ENCODE results near the gene MLX. TPM values are rescaled to one million over a fixed set of nuclear protein-coding genes. Genes with fewer than 3 reads are reported as not detected.

Gene MLX
- total and polyA plus RNA-seq, 2 of the 8 experiments (the other 6 are each of a cell fraction or from before 2014, with no cell fraction given): 27.0 to 27.5 TPM

DNA sequence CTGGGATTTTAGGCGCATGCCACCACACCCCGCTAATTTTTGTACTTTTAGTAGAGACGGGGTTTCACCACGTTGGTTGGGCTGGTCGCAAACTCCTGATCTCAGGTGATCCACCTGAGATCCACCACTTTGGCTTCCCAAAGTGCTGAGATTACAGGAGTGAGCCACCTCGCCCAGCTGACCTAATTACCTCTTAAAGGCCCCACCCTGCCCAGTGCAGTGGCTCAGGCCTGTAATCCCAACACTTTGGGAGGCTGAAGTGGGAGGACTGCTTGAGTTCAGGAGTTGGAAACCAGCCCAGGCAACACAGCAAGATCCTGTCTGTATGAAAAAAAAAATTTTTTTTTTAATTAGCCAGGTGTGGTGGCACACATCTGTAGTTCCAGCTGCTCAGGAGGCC is 7.8 kb upstream of the MLX start:
- Histone ChIP-seq H3K79me1 (ENCODE audit: low read depth, low read length) (peaks cover 14% of the 10 kb centered on the region), H3K36me3 (ENCODE audit: control insufficient read depth in 2 of 4, insufficient read depth in 4 of 4, low read length in 3 of 4) (no peaks in the 10 kb centered on the region; a peak in 1 of 8 replicates)
- TF ChIP-seq EGR1 (IDR thresholded peaks at IDR 0.05; ENCODE audit: borderline replicate concordance, low read depth, low read length): no peak
- TF ChIP-seq POLR2A (IDR thresholded peaks at IDR 0.05; ENCODE audit: control extremely low read depth in 1 of 2, low read depth in 2 of 2, low read length in 2 of 2): no peak
- no peak for TF ChIP-seq POU5F1 (IDR thresholded peaks at IDR 0.05; ENCODE audit: low read depth, low read length)
- no peak for TF ChIP-seq SAP30 (IDR thresholded peaks at IDR 0.05; ENCODE audit: insufficient read depth, insufficient replicate concordance, low read length)
- no peak for TF ChIP-seq TBP (IDR thresholded peaks at IDR 0.05; ENCODE audit: low read depth, low read length)
- TF ChIP-seq MAFK (IDR thresholded peaks at IDR 0.05; ENCODE audit: low read depth, low read length): no peak
- no peak for TF ChIP-seq SP1 (IDR thresholded peaks at IDR 0.05; ENCODE audit: low read depth, low read length)
- no peak for TF ChIP-seq ZNF274 (IDR thresholded peaks at IDR 0.05; ENCODE audit: borderline replicate concordance, extremely low read depth, low read length)
- TF ChIP-seq JUND (IDR thresholded peaks at IDR 0.05; ENCODE audit: low read length): no peak
- TF ChIP-seq FOSL1 (IDR thresholded peaks at IDR 0.05; ENCODE audit: insufficient read depth, low read depth, low read length): no peak
- TF ChIP-seq POLR2AphosphoS5 (IDR thresholded peaks at IDR 0.05; ENCODE audit: low read depth, low read length): no peak
- no peak for TF ChIP-seq BCL11A (IDR thresholded peaks at IDR 0.05; ENCODE audit: low read depth in 2 of 2, low read length in 2 of 2)

More for the DNA sequence above, 7.8 kb upstream of the MLX start:
- H2BK20ac ChIP-seq (ENCODE audit: low read length): no peak overlapping the region
- ChIA-PET POLR2A (ENCODE audit: partially characterized antibody) (interaction anchor here (1.0 to 1.2 kb wide), 3 partner anchors 11 to 120 kb away, joined by 3 to 4 read pairs (median 4); no protein-coding TSS in a partner anchor), CTCF (ENCODE audit: partially characterized antibody) (interaction anchor here (0.7 to 1.2 kb wide), 3 partner anchors 8 to 486 kb away, joined by 3 to 5 read pairs (median 3); no protein-coding TSS in a partner anchor)
- no peak overlapping the region for H3K18ac ChIP-seq (ENCODE audit: extremely low read depth, low read length)
- no peak overlapping the region for H2AK5ac ChIP-seq (ENCODE audit: low read depth, low read length)
- no peak overlapping the region for H3K4ac ChIP-seq (replicated peaks; ENCODE audit: insufficient read length, low read depth, low read length)
- H2BK5ac ChIP-seq (ENCODE audit: low read depth, low read length): no peak overlapping the region
- no peak overlapping the region for H4K5ac ChIP-seq (ENCODE audit: insufficient read length, low read depth, low read length)
- DNase-seq (ENCODE audit: low read depth in 1 of 2, low spot score in 2 of 2) (no peak), FAIRE-seq (no peak)
- H3K27ac ChIP-seq (ENCODE audit: low read depth, low read length): no peak overlapping the region
- no peak overlapping the region for H3K14ac ChIP-seq (ENCODE audit: insufficient read length)
- no peak overlapping the region for H2AFZ ChIP-seq (ENCODE audit: low read length)
- no peak overlapping the region for H2BK15ac ChIP-seq (ENCODE audit: low read length)
- no peaks in the 10 kb centered on the region for H3K9me3 ChIP-seq (ENCODE audit: insufficient read depth in 2 of 2, low read depth in 1 of 2, low read length in 1 of 2)
- no peak overlapping the region for H3K23ac ChIP-seq (ENCODE audit: insufficient read length)
- no peak overlapping the region for H3K4me2 ChIP-seq (ENCODE audit: insufficient read depth in 1 of 2, low read depth in 2 of 2, low read length in 2 of 2)
- H4K20me1 ChIP-seq (replicated peaks in 1 of 2; ENCODE audit: control insufficient read depth in 1 of 2, insufficient read depth in 2 of 2, low read length in 2 of 2): peaks cover 0 to 1% of the 10 kb centered on the region in 2 experiments
- WGBS, 2 experiments (ENCODE audit: extremely low coverage in 1 of 2, insufficient coverage in 1 of 2, insufficient read length in 1 of 2, insufficient replicate concordance in 2 of 2, low coverage in 1 of 2, low lambda C conversion rate in 2 of 2, missing lambda C conversion rate in 1 of 2): 97% methylated on average over 6 of the region's 6 CpGs; no CpG with 5 or more reads in 1 of the 2 experiments
- H3K4me3 ChIP-seq (ENCODE audit: extremely low read depth in 1 of 4, insufficient read depth in 2 of 4, low read depth in 3 of 4, low read length in 4 of 4): no peak overlapping the region
- no peak overlapping the region for H2BK120ac ChIP-seq (replicated peaks; ENCODE audit: low read depth, low read length)
- H3K79me2 ChIP-seq (ENCODE audit: control insufficient read depth in 1 of 2, insufficient read depth in 2 of 2, low read length in 2 of 2): peaks cover 9 to 17% of the 10 kb centered on the region in 2 experiments; a peak in 3 of 4 replicates
- peaks cover 0 to 14% (median 7%) of the 10 kb centered on the region in 4 experiments; a peak in 6 of 7 replicates for H3K4me1 ChIP-seq (replicated peaks in 1 of 4; ENCODE audit: control insufficient read depth in 3 of 4, insufficient read depth in 4 of 4, low read length in 3 of 4)
- H3K56ac ChIP-seq (replicated peaks; ENCODE audit: insufficient read length, low read depth, low read length): no peak overlapping the region
- no peak overlapping the region for H2BK12ac ChIP-seq (ENCODE audit: low read depth, low read length)
- no peak overlapping the region for H3K9ac ChIP-seq (replicated peaks in 1 of 4; ENCODE audit: extremely low read depth in 1 of 4, low read depth in 3 of 4, low read length in 3 of 4)
- no peak overlapping the region for H4K8ac ChIP-seq (ENCODE audit: extremely low read depth, insufficient read depth, low read length)
- H4K91ac ChIP-seq (replicated peaks; ENCODE audit: insufficient read length, low read length): no peak overlapping the region
- H3K23me2 ChIP-seq (ENCODE audit: low read depth, low read length): peaks cover 10% of the 10 kb centered on the region
- no peaks in the 10 kb centered on the region; a peak in 1 of 7 replicates for H3K27me3 ChIP-seq (replicated peaks in 1 of 4; ENCODE audit: control insufficient read depth in 3 of 4, extremely low read depth in 1 of 4, insufficient read depth in 3 of 4, low read length in 3 of 4)
